Middle frontal gyrus (tissue), 1 donor: Measurements from ENCODE around the gene MICU1.
"Not testable (repeated sequence)": the region's sequence is repeated elsewhere in the genome, so short reads cannot be mapped to it uniquely, and the experiment has no call there.

Source experiments
- DNase-seq: peaks from one replicate; pipeline ENCODE4 v3.0.0-alpha.2; 2015; ENCODE audit warnings: low spot score; ENCODE audit errors: extremely low spot score

The MICU1 gene

DNA sequence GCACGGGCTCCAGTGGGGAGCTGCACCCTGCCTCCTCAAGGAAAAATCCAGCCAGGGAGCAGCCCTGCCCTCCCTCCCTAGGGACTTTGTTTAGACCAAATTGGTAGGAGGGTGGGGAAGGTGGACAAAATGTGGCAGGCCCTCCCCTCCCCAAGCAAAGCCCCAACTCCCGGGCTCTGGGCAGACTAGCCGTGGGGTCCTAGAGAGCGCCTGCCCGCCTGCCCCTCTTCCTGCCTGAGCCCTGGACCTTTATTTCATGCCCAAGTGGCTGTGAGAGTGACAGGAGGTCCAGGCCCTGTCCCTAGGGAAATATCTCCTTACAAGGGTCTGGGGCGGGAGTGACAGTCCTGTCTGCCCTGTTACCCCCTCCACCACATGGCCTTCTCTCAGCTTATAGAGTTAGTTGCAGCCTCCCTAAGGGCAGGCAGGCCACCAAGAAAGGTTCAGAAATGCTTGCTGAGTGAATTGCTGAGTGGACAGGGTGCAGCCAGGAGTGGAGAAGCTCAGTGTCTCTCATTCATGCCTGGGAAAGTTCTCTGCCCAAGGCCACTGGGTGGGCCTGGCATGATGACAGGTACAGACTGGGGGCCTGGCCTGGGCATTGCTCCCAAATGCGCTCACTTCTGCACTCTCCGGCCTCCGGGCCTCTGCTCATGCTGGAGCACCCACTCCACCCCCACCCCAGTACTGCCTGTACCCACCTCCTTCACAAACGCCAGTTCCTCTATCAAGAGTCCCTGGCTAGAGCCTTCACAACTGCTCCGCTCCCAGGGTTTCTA is 296.4 kb downstream of the MICU1 start:
- no peak for DNase-seq

DNA sequence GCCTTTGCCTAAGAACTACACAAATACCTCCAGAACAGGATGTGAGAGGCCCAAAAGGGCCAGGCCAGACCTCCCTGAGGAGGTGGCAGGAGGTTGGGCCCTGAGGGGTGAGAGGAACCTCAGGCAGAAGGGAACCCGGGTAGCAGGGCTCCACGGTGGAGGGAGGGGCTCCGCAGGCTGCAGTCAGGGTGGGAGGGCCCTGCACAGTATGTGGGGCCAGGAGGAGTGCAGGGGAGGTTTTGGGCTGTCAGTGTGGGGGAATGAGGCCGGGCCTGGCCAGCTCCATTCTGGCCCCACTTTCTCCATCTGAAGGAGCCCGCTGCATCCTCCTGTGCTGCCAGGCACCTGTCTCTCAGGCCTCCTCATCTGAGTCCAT is 297.1 kb downstream of the MICU1 start:
- no peak for DNase-seq

DNA sequence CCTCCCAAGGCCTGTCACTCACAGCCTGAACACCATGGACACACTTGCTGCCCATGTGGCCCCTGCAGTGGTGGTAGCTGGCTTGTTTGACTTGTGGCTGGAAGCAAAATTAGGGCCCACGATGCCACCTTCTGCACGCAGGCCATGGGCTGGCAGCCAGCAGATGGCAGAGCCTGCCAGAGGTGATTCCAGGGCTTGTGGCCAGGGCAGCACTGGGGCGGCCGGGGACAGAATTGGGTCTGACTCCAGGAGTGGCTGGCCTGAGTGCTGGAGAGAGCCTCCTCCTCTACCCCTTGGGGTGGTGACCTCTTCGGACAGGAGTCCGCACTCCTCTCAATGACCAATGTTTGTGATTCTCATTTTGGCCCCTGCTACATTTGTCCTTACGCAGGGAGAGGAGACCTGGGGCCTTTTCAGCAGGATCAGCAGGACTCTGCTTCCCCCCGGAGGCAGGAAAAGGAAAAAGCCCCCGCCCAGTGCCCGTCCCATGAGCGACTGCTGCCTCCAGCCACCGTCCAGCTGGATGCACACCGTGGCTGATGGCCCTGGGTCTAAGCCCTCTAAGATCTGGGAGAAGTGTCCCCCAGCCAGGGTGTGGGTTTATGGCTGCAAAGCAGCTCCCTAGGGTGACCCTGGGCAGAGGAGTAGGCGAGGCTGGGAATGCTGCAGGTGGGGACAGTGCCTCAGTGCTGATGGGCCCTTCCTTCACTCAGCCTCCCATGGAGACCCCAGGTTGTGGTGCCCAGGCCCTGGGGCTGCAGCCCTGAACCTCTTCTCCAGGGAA is 297.6 kb downstream of the MICU1 start:
- DNase-seq = no peak

DNA sequence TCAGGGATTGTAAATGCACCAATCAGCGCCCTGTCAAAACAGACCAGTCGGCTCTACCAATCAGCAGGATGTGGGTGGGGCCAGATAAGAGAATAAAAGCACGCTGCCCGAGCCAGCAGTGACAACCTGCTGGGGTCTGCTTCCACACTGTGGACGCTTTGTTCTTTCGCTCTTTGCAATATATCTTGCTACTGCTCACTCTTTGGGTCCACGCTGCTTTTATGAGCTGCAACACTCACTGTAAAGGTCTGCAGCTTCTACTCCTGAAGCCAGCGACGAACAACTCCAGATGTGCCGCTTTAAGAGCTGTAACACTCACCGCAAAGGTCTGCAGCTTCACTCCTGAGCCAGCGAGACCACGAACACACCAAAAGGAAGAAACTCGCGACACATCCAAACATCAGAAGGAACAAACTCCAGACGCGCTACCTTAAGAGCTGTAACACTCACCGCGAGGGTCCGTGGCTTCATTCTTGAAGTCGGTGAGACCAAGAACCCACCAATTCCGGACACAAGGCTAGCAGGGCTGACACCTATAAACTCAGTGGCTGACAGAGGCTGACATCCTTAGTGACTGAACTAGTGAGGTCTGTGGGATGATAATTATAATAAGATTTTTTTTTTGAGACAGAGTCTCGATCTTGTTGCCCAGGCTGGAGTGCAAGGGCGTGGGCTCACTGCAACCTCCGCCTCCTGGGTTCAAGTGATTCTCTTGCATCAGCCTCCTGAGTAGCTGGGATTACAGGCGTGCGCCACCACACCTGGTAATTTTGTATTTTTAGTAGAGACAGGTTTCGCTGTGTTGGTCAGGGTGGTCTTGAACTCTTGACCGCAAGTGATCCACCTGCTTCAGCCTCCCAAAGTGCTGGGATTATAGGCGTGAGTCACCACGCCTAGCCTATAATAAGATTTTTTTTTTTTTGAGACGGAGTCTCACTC is 298.9 kb downstream of the MICU1 start:
- not testable (repeated sequence) for DNase-seq

DNA sequence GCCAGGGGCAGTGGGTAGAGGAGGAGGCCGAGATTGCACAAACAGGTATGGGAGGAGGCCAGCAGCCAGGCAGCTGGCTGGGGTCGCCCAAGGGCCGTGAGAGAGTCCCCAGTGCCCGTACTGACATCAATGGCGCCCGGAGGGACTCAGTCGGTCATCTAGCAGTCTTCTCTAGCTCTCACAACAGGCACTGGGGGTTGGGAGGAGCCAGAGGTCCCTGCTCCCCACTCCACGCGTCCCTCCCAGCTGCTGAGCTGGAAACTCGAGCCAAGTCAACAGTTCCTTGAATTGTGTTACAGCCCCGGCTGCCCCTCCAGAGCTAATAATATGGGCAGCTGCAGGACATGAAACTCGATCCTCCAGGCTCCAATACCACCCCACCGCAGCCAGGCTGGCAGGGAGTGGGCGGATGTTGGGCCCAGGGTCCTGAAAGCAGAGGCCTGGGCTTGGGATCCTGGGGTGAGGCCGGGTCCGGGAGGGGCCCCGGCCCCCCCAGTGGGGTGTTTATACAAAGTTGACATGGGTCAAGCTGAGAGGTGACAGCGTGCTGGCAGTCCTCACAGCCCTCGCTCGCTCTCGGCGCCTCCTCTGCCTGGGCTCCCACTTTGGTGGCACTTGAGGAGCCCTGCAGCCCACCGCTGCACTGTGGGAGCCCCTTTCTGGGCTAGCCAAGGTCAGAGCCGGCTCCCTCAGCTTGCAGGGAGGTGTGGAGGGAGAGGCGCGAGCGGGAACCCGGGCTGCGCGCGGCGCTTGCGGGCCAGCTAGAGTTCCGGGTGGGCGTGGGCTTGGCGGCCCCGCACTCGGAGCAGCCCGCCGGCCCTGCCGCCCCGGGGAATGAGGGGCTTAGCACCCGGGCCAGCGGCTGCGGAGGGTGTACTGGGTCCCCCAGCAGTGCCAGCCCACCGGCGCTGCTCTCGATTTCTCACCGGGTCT is 300.4 kb downstream of the MICU1 start:
- DNase-seq = not testable (repeated sequence)

DNA sequence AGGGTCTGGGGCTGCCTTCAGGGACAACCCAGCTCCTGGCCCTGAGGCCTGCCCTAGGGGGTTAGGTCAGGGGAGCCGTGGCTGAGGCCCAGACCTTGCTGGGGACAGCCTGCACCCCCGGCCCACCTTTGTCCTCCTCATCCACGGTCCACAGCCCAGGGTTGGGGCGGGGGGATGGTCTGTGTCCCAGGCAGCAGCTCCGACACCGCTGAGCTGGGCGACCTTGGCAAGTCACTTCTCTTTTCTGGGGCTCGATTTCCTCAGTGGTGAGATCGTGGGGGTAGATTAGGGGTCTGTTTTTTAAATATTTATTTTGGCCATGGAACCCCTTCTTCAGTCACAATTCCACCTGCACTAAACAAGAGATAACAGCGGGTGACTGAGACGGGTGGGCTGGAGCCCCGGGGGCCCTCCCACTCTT is 302.1 kb downstream of the MICU1 start:
- no peak for DNase-seq

DNA sequence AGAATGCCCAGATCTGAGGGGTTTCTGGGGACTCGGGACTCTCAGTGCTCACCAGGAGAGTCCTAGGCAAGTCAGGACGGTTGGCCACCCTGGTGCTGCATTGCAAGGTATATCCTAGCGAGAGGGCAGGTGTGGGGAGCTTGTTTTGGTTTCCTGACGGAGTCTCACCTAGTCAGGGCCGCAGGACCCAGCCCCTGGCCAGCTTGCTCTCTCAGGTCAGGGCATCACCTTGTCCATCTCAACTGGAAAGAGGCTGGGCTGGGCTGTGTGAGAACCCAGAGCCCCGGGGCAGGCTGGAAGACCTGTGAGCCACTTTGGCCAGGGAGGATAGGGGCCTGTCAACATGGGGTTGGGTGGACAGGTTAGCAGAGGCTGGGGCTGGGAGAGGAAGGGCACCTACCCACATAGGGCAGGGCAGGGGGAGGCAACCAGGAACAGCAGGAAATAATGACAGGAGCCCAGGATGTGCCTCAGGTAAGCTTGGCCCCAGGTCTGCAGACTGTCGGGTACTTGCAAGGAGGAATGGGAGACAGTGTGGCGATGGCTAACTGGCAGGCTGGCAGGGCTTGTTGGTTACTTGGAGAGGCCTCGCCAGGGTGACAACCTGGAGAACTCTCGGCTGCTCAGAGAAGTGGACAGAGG is 302.6 kb downstream of the MICU1 start:
- DNase-seq = no peak

DNA sequence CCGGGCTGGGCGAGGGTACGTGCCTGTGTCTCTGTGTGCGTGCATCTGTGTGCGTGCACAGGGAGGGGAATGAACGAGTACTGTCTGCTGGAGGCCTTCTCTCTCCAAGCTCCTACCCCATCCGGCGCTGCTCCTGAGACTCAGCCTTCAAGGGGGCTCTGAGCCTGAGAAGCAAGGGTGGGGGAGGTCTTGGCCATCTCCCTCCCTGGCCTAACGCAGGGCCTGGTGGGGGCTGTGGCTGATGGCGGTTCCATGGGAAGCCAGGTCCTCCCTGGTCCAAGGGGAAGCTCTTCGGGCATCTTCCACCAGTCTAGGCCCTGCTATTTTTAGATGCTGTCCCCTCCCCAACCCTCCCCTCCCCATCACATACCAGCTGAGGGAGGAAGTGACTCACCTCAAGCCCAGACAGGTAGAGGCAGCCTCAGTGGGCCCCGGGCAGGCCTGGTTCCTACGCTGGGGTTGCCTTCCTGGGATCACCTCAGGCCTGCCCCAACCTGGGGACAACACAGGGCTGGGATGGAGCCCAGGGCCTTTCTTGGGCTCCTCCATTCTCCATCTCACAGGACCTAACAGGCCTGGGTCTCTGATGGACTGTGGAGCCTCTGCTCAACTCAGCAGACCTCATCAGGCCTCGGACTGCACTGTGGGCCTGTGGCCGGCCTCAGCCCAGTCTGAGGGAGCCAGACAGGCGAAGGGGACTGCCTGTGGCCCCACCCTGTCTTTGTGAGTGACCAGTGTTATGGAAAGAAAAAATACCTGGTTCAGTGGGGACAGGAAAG is 303.4 kb downstream of the MICU1 start:
- no peak for DNase-seq

DNA sequence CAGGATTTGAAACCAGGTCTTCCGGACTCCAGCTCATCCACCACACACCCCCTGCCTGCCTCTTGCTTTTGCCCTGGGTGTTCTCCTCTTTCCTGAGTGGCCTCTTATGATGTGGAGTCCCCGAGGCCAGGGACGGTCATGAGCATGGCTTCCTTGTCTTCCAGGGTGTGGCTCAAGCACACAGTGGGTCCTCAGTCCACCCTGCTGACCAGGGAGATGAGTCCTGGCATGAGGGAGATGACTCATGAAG is 303.9 kb downstream of the MICU1 start:
- DNase-seq = no peak

DNA sequence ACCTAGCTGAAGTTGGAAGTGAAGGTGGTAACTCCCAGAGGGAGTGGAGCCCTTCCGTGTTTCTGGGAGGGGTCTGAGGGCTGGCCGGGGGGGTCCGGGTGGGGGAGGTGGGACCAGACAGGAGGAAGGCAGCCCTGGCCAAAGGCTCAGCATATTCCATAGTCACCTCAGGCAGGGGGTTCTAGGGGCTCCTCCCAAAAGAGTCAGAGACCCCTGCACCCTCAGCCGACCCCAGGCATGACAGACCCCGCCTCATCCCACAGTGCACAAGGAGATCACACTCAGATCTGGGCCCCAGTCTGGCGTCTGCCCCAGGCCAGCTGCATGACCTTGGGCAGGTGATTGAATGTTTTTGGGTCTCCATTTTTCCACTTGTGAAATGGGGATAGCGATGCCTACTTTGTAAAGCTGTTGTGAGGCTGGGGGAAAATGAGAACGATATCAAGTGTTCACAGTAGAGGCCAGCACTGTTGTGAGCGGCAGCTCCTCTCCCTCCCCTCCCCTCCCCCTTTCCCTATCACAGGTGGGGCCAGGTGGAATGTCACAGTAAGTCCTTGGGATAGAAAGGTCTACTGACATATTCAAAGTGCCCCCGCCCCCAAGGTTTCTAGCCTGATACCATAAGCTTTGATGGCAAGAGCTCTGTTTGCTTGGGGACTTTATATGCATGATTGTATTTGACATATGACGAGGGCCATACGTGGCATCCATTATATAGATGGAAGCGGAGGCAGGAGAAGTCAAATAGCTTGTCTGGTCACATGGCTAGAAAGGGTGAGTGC is 304.4 kb downstream of the MICU1 start:
- no peak for DNase-seq

DNA sequence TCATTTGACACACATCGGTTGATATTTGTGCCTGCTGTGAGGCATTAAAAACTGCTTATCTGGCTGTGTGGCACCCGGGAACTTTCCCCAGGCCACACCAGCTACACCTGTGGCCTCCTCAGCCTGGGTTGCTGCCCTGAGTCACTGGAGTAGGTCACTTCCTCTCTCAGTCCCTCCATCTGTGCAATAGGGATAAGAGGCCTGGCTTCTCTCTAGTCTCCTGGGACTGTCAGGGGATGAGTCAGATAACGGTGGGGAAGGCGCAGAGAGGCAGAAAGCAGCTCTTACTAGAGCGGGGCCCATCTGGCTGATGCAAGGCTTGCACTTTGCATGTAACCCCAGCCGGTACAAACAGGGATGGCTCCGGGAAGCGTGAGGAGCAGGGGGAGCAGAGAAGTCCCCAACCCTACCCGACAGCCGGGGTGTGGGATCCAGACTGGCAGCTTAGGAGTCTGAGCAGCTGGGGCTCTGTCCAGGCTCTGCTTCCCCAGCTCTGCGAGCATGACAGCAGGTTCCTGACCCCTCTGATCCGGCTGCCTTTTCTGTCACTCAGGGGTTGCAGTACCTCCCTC is 305.1 kb downstream of the MICU1 start:
- no peak for DNase-seq

DNA sequence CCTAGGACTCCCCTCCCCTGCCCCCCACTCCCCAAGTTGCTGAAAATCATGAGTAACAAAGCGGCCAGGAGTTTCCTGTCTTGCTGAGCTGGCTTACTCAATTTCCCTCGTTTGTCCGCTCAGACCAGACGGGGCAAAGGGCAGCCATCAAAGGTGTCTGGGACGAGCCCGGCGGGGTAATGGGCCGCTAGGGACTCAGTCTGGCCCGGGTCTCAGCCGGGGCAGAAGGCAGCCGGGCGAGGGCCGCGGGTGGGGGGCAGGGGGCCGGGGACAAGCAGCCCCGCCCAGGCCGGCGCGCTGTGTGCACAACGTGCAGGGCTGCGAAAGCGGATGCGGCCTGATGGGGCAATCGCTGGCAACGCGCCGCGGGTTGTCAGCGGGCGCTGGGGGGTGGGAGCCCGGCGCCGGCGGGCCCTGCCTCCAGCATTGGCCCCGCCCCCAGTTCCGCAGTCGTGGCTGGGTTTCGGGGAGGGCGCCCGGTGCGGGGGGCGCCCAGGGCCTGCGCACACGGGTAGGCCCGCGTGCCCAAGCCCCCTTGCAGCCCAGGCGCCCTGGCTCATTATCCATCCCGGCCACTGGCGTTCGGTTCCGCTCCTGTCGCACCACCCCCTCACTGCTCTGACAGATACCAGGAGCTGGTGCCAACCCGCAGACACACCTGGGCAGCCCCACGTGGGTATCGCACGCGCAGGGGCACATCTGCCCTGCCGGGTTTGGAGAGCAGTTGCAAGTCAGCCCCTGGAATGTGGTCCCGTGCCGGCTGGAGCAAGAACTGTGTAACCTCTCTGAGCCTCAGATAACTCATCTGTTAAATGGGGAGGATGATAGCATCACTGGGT is 306.2 kb downstream of the MICU1 start:
- DNase-seq = peak; percentile 73

DNA sequence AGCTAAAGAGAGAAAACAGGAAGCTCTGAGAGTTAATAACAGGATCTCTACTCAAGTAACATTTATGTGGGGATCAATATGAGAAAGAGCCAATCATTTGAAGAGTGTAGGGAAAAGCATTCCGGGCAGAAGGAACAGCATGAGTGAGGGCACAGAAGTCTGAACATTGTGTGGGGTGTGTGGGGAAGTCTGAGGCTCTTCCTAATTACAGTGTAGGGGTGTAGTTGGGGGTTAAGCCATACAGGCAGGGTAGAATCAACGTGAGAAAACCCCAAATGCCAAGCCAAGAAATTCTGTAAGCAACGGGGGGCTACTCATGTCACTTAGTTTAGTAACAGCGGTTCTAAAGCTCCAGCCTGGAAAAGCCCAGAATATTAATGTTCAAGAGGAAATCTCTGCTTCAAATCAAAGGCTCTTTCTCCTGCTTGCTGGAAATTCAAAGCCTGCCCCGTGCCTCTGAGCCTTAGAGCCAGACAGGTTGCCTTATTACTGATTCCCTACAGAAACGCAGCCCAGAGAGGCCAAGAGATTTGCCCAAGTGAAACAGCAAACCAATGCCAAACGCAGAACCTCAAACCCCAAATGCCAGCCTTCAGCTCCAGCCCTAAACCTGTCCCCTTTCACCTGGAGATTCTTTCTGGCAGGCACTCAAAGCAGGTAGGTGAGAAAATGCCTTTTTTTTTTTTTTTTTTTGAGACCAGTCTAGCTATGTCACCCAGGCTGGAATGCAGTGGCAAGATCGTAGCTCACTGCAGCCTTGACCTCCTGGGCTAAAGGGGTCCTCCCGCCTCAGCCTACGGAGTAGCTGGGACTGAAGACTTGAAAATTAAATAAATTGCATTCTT is 307.2 kb downstream of the MICU1 start:
- no peak for DNase-seq
